Loucy (cell line): ENCODE measurements around the gene FMNL3.
A peak's percentile ranks its signal among the peaks of the same experiment; 100 is the strongest.

Experiments
- H2AFZ ChIP-seq: fragments of 200-600 bp; sonication (generic); 2 replicates; pipeline ENCODE4 v1.6.0; 2016; ENCODE audit warnings: antibody characterized with exemption, mild to moderate bottlenecking, low read length, moderate library complexity
- H3F3A ChIP-seq: fragments of 200-600 bp; 2 replicates; pipeline ENCODE4 v1.6.0; 2016; ENCODE audit warnings: antibody characterized with exemption, low read depth, mild to moderate bottlenecking
- H3K27me3 ChIP-seq: fragments of 200-600 bp; sonication (generic); 2 replicates; pipeline ENCODE4 v1.6.1; 2014; ENCODE audit warnings: low read length, mild to moderate bottlenecking; ENCODE audit not compliant: insufficient read depth, poor library complexity, severe bottlenecking
- H3K36me3 ChIP-seq: fragments of 200-600 bp; sonication (generic); 2 replicates; pipeline ENCODE4 v1.6.1; 2016; ENCODE audit warnings: low read length; ENCODE audit not compliant: insufficient read depth
- H3K4me1 ChIP-seq: fragments of 200-600 bp; sonication (generic); 2 replicates; pipeline ENCODE4 v1.5.1; 2014; ENCODE audit warnings: low read length, mild to moderate bottlenecking; ENCODE audit not compliant: insufficient read depth, poor library complexity, severe bottlenecking
- H3K4me2 ChIP-seq: fragments of 200-600 bp; sonication (generic); 2 replicates; pipeline ENCODE4 v1.6.0; 2014; ENCODE audit warnings: antibody characterized with exemption, low read length, low read depth, mild to moderate bottlenecking; ENCODE audit not compliant: poor library complexity, severe bottlenecking
- H3K4me3 ChIP-seq: fragments of 200-600 bp; sonication (generic); 2 replicates; pipeline ENCODE4 v1.5.1; 2014; ENCODE audit warnings: low read length, mild to moderate bottlenecking, mixed read lengths; ENCODE audit not compliant: poor library complexity, severe bottlenecking
- H3K79me2 ChIP-seq: fragments of 200-600 bp; sonication (generic); 2 replicates; pipeline ENCODE4 v1.6.1; 2014; ENCODE audit warnings: low read length; ENCODE audit not compliant: insufficient read depth
- H3K9ac ChIP-seq: fragments of 200-600 bp; sonication (generic); 2 replicates; pipeline ENCODE4 v1.6.0; 2014; ENCODE audit warnings: mild to moderate bottlenecking, low read depth, low read length, moderate library complexity; ENCODE audit not compliant: poor library complexity, severe bottlenecking
- H3K9me2 ChIP-seq: fragments of 200-600 bp; sonication (generic); replicated peaks from 2 replicates; pipeline ENCODE4 v1.6.1; 2016; ENCODE audit warnings: low read depth, low read length, mixed read lengths
- H3K9me3 ChIP-seq: fragments of 200-600 bp; sonication (generic); 2 replicates; pipeline ENCODE4 v1.6.1; 2014; ENCODE audit warnings: mild to moderate bottlenecking, antibody characterized with exemption, low read length, low read depth; ENCODE audit not compliant: insufficient read depth
- H4K20me1 ChIP-seq: fragments of 200-600 bp; sonication (generic); 2 replicates; pipeline ENCODE4 v1.6.0; 2014; ENCODE audit warnings: antibody characterized with exemption, low read length, mild to moderate bottlenecking; ENCODE audit not compliant: insufficient read depth, poor library complexity, severe bottlenecking
- CTCF ChIP-seq: fragments of 200-600 bp; sonication (generic); conservative IDR thresholded peaks from 2 replicates; pipeline ENCODE4 v1.5.1; 2014; ENCODE audit warnings: mild to moderate bottlenecking, antibody characterized with exemption, low read length
- EZH2phosphoT487 ChIP-seq: fragments of 200-600 bp; IDR thresholded peaks from 2 replicates; pipeline ENCODE4 v1.6.1; 2018; ENCODE audit warnings: antibody characterized with exemption, mild to moderate bottlenecking, moderate library complexity, borderline replicate concordance

FMNL3 gene

GRCh38 chr12:49678711-49679110 lies 28.5 kb downstream of the FMNL3 start:
- Histone ChIP-seq H3F3A (no peaks in the 10 kb centered on the region), H3K4me3 (no peak overlapping the region), H3K9me3 (no peaks in the 10 kb centered on the region), H4K20me1 (no peaks in the 10 kb centered on the region), H3K4me1 (peaks cover 36% of the 10 kb centered on the region), H3K9ac (no peak overlapping the region), H2AFZ (no peak overlapping the region), H3K27me3 (no peaks in the 10 kb centered on the region), H3K9me2 (no peaks in the 10 kb centered on the region), H3K36me3 (no peaks in the 10 kb centered on the region), H3K4me2 (no peak overlapping the region), H3K79me2 (peaks cover 52% of the 10 kb centered on the region; the same call in 1 of the 2 replicates)
- TF ChIP-seq EZH2phosphoT487: no peak
- TF ChIP-seq CTCF: no peak

GRCh38 chr12:49675137-49675536 lies 32.1 kb downstream of the FMNL3 start:
- Histone ChIP-seq H3K9ac (no peak overlapping the region), H3K79me2 (peaks cover 63% of the 10 kb centered on the region), H3K9me2 (no peaks in the 10 kb centered on the region), H2AFZ (no peak overlapping the region), H3K4me3 (no peak overlapping the region), H3K4me2 (no peak overlapping the region), H3K9me3 (no peaks in the 10 kb centered on the region), H3K4me1 (peaks cover 59% of the 10 kb centered on the region), H4K20me1 (no peaks in the 10 kb centered on the region), H3K27me3 (no peaks in the 10 kb centered on the region), H3F3A (peaks cover 4% of the 10 kb centered on the region; the same call in 1 of the 2 replicates), H3K36me3 (no peaks in the 10 kb centered on the region)
- TF ChIP-seq CTCF (no peak), EZH2phosphoT487 (no peak)

GRCh38 chr12:49674318-49674981 lies 32.8 kb downstream of the FMNL3 start:
- Histone ChIP-seq H3K4me3 (no peak overlapping the region), H3K4me1 (peaks cover 65% of the 10 kb centered on the region), H2AFZ (no peak overlapping the region), H3K9me3 (no peaks in the 10 kb centered on the region), H3F3A (peaks cover 4% of the 10 kb centered on the region; the same call in 1 of the 2 replicates), H3K79me2 (peaks cover 63% of the 10 kb centered on the region), H3K27me3 (no peaks in the 10 kb centered on the region), H4K20me1 (no peaks in the 10 kb centered on the region), H3K9ac (peak overlapping the region; percentile 13), H3K4me2 (no peak overlapping the region), H3K36me3 (no peaks in the 10 kb centered on the region), H3K9me2 (no peaks in the 10 kb centered on the region)
- TF ChIP-seq CTCF: no peak
- no peak for TF ChIP-seq EZH2phosphoT487
